ENCODE data around the gene RPS19BP1.

- TF ChIP-seq POLR2A (IDR thresholded peaks at IDR 0.05) (no peak), CTCF (IDR thresholded peaks at IDR 0.05) (no peak)
Observed at GRCh38 chr22:39525658-39525975, 6.9 kb downstream of the RPS19BP1 start.
